H1 (cell line): ENCODE results near the gene TXNDC2. TPM values are rescaled to one million over a fixed set of nuclear protein-coding genes. Genes with fewer than 3 reads are reported as not detected.

ENCODE experiments used
- CTCF ChIA-PET: fragments of 300-600 bp; sonication (Branson Sonifier 250); formaldehyde crosslinking; loops from one replicate; lab custom pipeline; 2021; ENCODE audit not compliant: partially characterized antibody; lab: Charles Lee
- POLR2A ChIA-PET: fragments of 300-600 bp; sonication (Branson Sonifier 250); formaldehyde crosslinking; loops from one replicate; lab custom pipeline; 2021; ENCODE audit warnings: inconsistent platforms; ENCODE audit not compliant: partially characterized antibody; lab: Charles Lee
- DNase-seq, 2 experiments: peaks; one replicate each; pipeline versions ENCODE4 v3.0.0 to v3.0.0-alpha.2; 2010 to 2022; ENCODE audit warnings: low spot score in 2 of 2, low read depth in 1 of 2, mixed read lengths in 1 of 2
- FAIRE-seq: peaks from 2 replicates; lab custom pipeline; 2011; peaks lifted over from hg19 to GRCh38; lab: Jason Lieb, UNC
- H2AFZ ChIP-seq: 2 replicates; pipeline ENCODE4 v1.8.1; 2012; ENCODE audit warnings: low read length, inconsistent platforms
- H2AK5ac ChIP-seq: 2 replicates; pipeline ENCODE4 v1.6.1; 2013; ENCODE audit warnings: low read depth, low read length
- H2BK120ac ChIP-seq: replicated peaks from 2 replicates; pipeline ENCODE3; 2013; ENCODE audit warnings: low read depth, low read length, inconsistent platforms
- H2BK12ac ChIP-seq: 2 replicates; pipeline ENCODE4 v1.6.1; 2013; ENCODE audit warnings: low read depth, low read length
- H2BK15ac ChIP-seq: 2 replicates; pipeline ENCODE4 v1.6.1; 2013; ENCODE audit warnings: low read length
- H2BK20ac ChIP-seq: 2 replicates; pipeline ENCODE4 v1.6.1; 2013; ENCODE audit warnings: low read length
- H2BK5ac ChIP-seq: 2 replicates; pipeline ENCODE4 v1.6.1; 2013; ENCODE audit warnings: low read depth, low read length
- H3K14ac ChIP-seq: 2 replicates; pipeline ENCODE4 v1.6.1; 2013; ENCODE audit warnings: inconsistent platforms; ENCODE audit not compliant: insufficient read length
- H3K18ac ChIP-seq: 2 replicates; pipeline ENCODE4 v1.6.1; 2013; ENCODE audit warnings: low read length; ENCODE audit errors: extremely low read depth
- H3K23ac ChIP-seq: 2 replicates; pipeline ENCODE4 v1.6.1; 2013; ENCODE audit warnings: inconsistent platforms; ENCODE audit not compliant: insufficient read length
- H3K23me2 ChIP-seq: 2 replicates; pipeline ENCODE4 v1.6.1; 2013; ENCODE audit warnings: low read depth, low read length
- H3K27ac ChIP-seq: 2 replicates; pipeline ENCODE4 v1.6.1; 2011; ENCODE audit warnings: low read depth, low read length, inconsistent platforms
- H3K27me3 ChIP-seq, 4 experiments: replicated peaks in 1 of 4; 1 replicate in 1 of 4; 2 replicates in 3 of 4; pipeline versions ENCODE4 v1.6.1 to v1.8.1; 2011 to 2013; ENCODE audit warnings: low read length in 3 of 4, mild to moderate bottlenecking in 3 of 4, inconsistent platforms in 2 of 4, mixed read lengths in 2 of 4, moderate library complexity in 1 of 4; ENCODE audit not compliant: control insufficient read depth in 3 of 4, insufficient read depth in 3 of 4; ENCODE audit errors: extremely low read depth in 1 of 4
- H3K36me3 ChIP-seq, 4 experiments: 2 replicates each; pipeline versions ENCODE4 v1.6.1 to v1.8.1; 2011 to 2013; ENCODE audit warnings: mild to moderate bottlenecking in 4 of 4, low read length in 3 of 4, moderate library complexity in 2 of 4, control low read depth in 1 of 4, inconsistent platforms in 1 of 4; ENCODE audit not compliant: insufficient read depth in 4 of 4, control insufficient read depth in 2 of 4
- H3K4ac ChIP-seq: replicated peaks from 2 replicates; pipeline ENCODE3; 2013; ENCODE audit warnings: low read length, low read depth, mixed read lengths, inconsistent platforms; ENCODE audit not compliant: insufficient read length
- H3K4me1 ChIP-seq, 4 experiments: replicated peaks in 1 of 4; 1 replicate in 1 of 4; 2 replicates in 3 of 4; pipeline versions ENCODE4 v1.6.1 to v1.8.1; 2011 to 2013; ENCODE audit warnings: low read length in 3 of 4, inconsistent platforms in 2 of 4, mixed read lengths in 1 of 4; ENCODE audit not compliant: insufficient read depth in 4 of 4, control insufficient read depth in 3 of 4
- H3K4me2 ChIP-seq, 2 experiments: 2 replicates each; pipeline versions ENCODE4 v1.6.1 to v1.8.1; 2011 to 2013; ENCODE audit warnings: low read depth in 2 of 2, low read length in 2 of 2, control low read depth in 1 of 2, inconsistent platforms in 1 of 2, mild to moderate bottlenecking in 1 of 2; ENCODE audit not compliant: insufficient read depth in 1 of 2
- H3K4me3 ChIP-seq, 4 experiments: fragments of 200-600, 300-600 bp in 1 of 4; sonication (generic), shearing (Covaris generic), sonication (Bioruptor Twin) in 1 of 4; 2 replicates each; pipeline versions ENCODE4 v1.5.1 to v1.8.1; 2011 to 2016; ENCODE audit warnings: low read length in 4 of 4, low read depth in 3 of 4, control low read depth in 2 of 4, inconsistent platforms in 2 of 4, mild to moderate bottlenecking in 2 of 4, mixed read lengths in 1 of 4, moderate library complexity in 1 of 4; ENCODE audit not compliant: insufficient read depth in 2 of 4; ENCODE audit errors: extremely low read depth in 1 of 4
- H3K56ac ChIP-seq: replicated peaks from 2 replicates; pipeline ENCODE3; 2013; ENCODE audit warnings: low read depth, mild to moderate bottlenecking, mixed read lengths, low read length, inconsistent platforms; ENCODE audit not compliant: insufficient read length
- H3K79me1 ChIP-seq: 2 replicates; pipeline ENCODE4 v1.6.1; 2013; ENCODE audit warnings: low read depth, low read length, control low read depth
- H3K79me2 ChIP-seq, 2 experiments: 2 replicates each; pipeline versions ENCODE4 v1.6.1 to v1.8.1; 2012 to 2013; ENCODE audit warnings: low read length in 2 of 2, mild to moderate bottlenecking in 2 of 2, inconsistent platforms in 1 of 2; ENCODE audit not compliant: insufficient read depth in 2 of 2, control insufficient read depth in 1 of 2
- H3K9ac ChIP-seq, 4 experiments: replicated peaks in 1 of 4; 1 replicate in 1 of 4; 2 replicates in 3 of 4; pipeline versions ENCODE4 v1.6.1 to v1.8.1; 2011 to 2013; ENCODE audit warnings: low read depth in 3 of 4, low read length in 3 of 4, control low read depth in 2 of 4, mild to moderate bottlenecking in 2 of 4, moderate library complexity in 2 of 4, inconsistent platforms in 1 of 4; ENCODE audit errors: extremely low read depth in 1 of 4
- H3K9me3 ChIP-seq, 2 experiments: 2 replicates each; pipeline versions ENCODE4 v1.6.1 to v1.8.1; 2012 to 2013; ENCODE audit warnings: mild to moderate bottlenecking in 2 of 2, moderate library complexity in 2 of 2, control low read depth in 1 of 2, inconsistent platforms in 1 of 2, low read depth in 1 of 2, low read length in 1 of 2, mixed read lengths in 1 of 2; ENCODE audit not compliant: insufficient read depth in 2 of 2
- H4K20me1 ChIP-seq, 2 experiments: replicated peaks in 1 of 2; 2 replicates each; pipeline versions ENCODE3 to v1.8.1; 2011 to 2013; ENCODE audit warnings: inconsistent platforms in 2 of 2, low read length in 2 of 2, mild to moderate bottlenecking in 1 of 2; ENCODE audit not compliant: insufficient read depth in 2 of 2, control insufficient read depth in 1 of 2
- H4K5ac ChIP-seq: 2 replicates; pipeline ENCODE4 v1.6.1; 2013; ENCODE audit warnings: low read length, low read depth, mixed read lengths, inconsistent platforms; ENCODE audit not compliant: insufficient read length
- H4K8ac ChIP-seq: 2 replicates; pipeline ENCODE4 v1.8.0; 2013; ENCODE audit warnings: mild to moderate bottlenecking, moderate library complexity, low read length, inconsistent platforms; ENCODE audit not compliant: insufficient read depth; ENCODE audit errors: extremely low read depth
- H4K91ac ChIP-seq: replicated peaks from 2 replicates; pipeline ENCODE3; 2013; ENCODE audit warnings: low read length, mixed read lengths, inconsistent platforms; ENCODE audit not compliant: insufficient read length
- CEBPB ChIP-seq: IDR thresholded peaks from 2 replicates; pipeline ENCODE4 v1.6.1; 2012; ENCODE audit warnings: low read depth, low read length
- KDM4A ChIP-seq: IDR thresholded peaks from one replicate; pipeline ENCODE4 v1.7.1; 2012; ENCODE audit warnings: low read depth, mild to moderate bottlenecking, moderate library complexity, low read length, inconsistent platforms; ENCODE audit not compliant: severe bottlenecking
- RAD21 ChIP-seq, 2 experiments: IDR thresholded peaks in 1 of 2; conservative IDR thresholded peaks in 1 of 2; 2 replicates each; pipeline ENCODE4 v1.6.1; 2011; ENCODE audit warnings: low read depth in 2 of 2, low read length in 2 of 2, improper control_type of control experiment in 1 of 2, inconsistent platforms in 1 of 2, mild to moderate bottlenecking in 1 of 2, moderate library complexity in 1 of 2
- SP2 ChIP-seq: IDR thresholded peaks from 2 replicates; pipeline ENCODE4 v1.6.1; 2012; ENCODE audit warnings: mild to moderate bottlenecking, low read length, inconsistent platforms
- TCF12 ChIP-seq: IDR thresholded peaks from 2 replicates; pipeline ENCODE4 v1.6.1; 2011; ENCODE audit warnings: low read depth, mild to moderate bottlenecking, low read length
- TEAD4 ChIP-seq: IDR thresholded peaks from 2 replicates; pipeline ENCODE4 v1.6.1; 2012; ENCODE audit warnings: low read depth, low read length, inconsistent platforms, mixed read lengths
- WGBS, 2 experiments: shearing (Covaris generic) in 1 of 2; methylation state at CpG; one replicate each; pipeline versions ENCODE4 v1.1.6 to v1.1.7; 2013 to 2015; ENCODE audit warnings: low lambda C conversion rate in 2 of 2, mixed read lengths in 2 of 2, inconsistent platforms in 1 of 2, low coverage in 1 of 2, missing lambda C conversion rate in 1 of 2; ENCODE audit not compliant: insufficient replicate concordance in 2 of 2, insufficient coverage in 1 of 2, insufficient read length in 1 of 2; ENCODE audit errors: extremely low coverage in 1 of 2, missing lambda C conversion rate in 1 of 2; 5-methylcytosine and 5-hydroxymethylcytosine counted together
- polyA plus RNA-seq, 7 experiments: library from polyadenylated mRNA; depleted of rRNA in 3 of 7; stranded (reverse) in 5 of 7; unstranded in 2 of 7; fragments of >200 nt in 5 of 7; fragments of 200-250 nt in 2 of 7; gene quantifications; 1 replicate in 5 of 7; 2 replicates in 1 of 7; 4 replicates in 1 of 7; pipeline versions ENCODE4 v1.2.1 to v1.2.3, GENCODE V29; 2011 to 2013; ENCODE audit warnings: missing spikeins in 2 of 7, mixed read lengths in 2 of 7
- total RNA-seq: library from RNA; stranded (reverse); fragmentation: NEBNext Ultra II Directional; extraction: Animal tissue kit (Norgen Biotek cat#: 25700); gene quantifications from 2 replicates; pipeline ENCODE4 v1.2.1, GENCODE V29; 2021
- TF ChIP-seq, protein P1 (sequence below), 3 experiments: IDR thresholded peaks; 1 replicate in 2 of 3; 2 replicates in 1 of 3; pipeline versions ENCODE4 v1.5.1 to v1.6.1; 2011; ENCODE audit warnings: low read length in 3 of 3, mild to moderate bottlenecking in 3 of 3, inconsistent platforms in 2 of 3, low read depth in 1 of 3, moderate library complexity in 1 of 3; ENCODE audit not compliant: insufficient read depth in 1 of 3; ENCODE audit errors: control extremely low read depth in 1 of 3

Gene TXNDC2
- total and polyA plus RNA-seq, 2 of the 8 experiments (the other 6 are each of a cell fraction or from before 2014, with no cell fraction given): 0.09 TPM; not detected in 1

DNA sequence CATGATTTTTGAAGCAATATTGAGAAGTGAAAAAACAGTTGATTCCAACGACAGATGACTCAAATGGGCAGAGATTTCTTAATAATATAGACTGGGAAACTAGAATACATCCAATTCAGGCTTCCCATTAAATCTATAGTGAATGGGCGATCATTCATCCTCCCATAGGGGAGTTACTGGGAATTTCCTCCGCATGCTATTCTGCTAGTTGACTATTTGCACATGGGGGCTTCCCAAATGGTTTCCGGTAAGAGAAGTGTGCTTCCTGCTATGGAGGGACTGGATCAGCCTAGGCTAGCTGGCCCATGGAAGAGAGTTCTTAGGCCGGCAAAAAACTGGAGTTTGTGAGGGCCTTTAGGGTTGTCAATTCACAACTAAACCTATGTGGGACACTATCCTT is 25.5 kb downstream of the TXNDC2 start:
- peaks cover 5% of the 10 kb centered on the region; the same call in 1 of the 2 replicates for H3K23me2 ChIP-seq
- ChIA-PET CTCF (no interaction called here), POLR2A (no interaction called here)
- H2BK20ac ChIP-seq: no peak overlapping the region
- no peak overlapping the region for H3K4me3 ChIP-seq
- no peaks in the 10 kb centered on the region for H3K27me3 ChIP-seq
- H3K36me3 ChIP-seq: no peaks in the 10 kb centered on the region
- no peak overlapping the region for H4K5ac ChIP-seq
- H4K20me1 ChIP-seq: peaks cover 2 to 4% of the 10 kb centered on the region in 2 experiments
- H2AK5ac ChIP-seq: no peak overlapping the region
- no peak overlapping the region for H3K4me2 ChIP-seq
- H2AFZ ChIP-seq: no peak overlapping the region
- no peak for TF ChIP-seq RAD21 (IDR thresholded peaks at IDR 0.05 in 1 of 2, conservative IDR thresholded peaks at IDR 0.05 in 1 of 2; ENCODE audit: low read depth in 2 of 2, low read length in 2 of 2)
- TF ChIP-seq KDM4A: no peak
- no peak for TF ChIP-seq TCF12
- no peak for TF ChIP-seq TEAD4
- no peak for TF ChIP-seq SP2
- TF ChIP-seq, protein P1, sequence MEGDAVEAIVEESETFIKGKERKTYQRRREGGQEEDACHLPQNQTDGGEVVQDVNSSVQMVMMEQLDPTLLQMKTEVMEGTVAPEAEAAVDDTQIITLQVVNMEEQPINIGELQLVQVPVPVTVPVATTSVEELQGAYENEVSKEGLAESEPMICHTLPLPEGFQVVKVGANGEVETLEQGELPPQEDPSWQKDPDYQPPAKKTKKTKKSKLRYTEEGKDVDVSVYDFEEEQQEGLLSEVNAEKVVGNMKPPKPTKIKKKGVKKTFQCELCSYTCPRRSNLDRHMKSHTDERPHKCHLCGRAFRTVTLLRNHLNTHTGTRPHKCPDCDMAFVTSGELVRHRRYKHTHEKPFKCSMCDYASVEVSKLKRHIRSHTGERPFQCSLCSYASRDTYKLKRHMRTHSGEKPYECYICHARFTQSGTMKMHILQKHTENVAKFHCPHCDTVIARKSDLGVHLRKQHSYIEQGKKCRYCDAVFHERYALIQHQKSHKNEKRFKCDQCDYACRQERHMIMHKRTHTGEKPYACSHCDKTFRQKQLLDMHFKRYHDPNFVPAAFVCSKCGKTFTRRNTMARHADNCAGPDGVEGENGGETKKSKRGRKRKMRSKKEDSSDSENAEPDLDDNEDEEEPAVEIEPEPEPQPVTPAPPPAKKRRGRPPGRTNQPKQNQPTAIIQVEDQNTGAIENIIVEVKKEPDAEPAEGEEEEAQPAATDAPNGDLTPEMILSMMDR (IDR thresholded peaks at IDR 0.05; ENCODE audit: control extremely low read depth in 1 of 3, insufficient read depth in 1 of 3, low read depth in 1 of 3, low read length in 3 of 3): no peak
- TF ChIP-seq CEBPB: no peak
- TF ChIP-seq, all 59 proteins: peak for 0
- Histone ChIP-seq H3K79me1 (no peaks in the 10 kb centered on the region), H3K4me1 (peaks cover 3 to 5% (median 4%) of the 10 kb centered on the region in 4 experiments; a peak in 5 of 7 replicates), H2BK12ac (no peak overlapping the region), H3K27ac (no peak overlapping the region), H2BK120ac (no peak overlapping the region), H3K18ac (no peak overlapping the region), H3K14ac (no peak overlapping the region), H4K91ac (no peak overlapping the region), H2BK5ac (no peak overlapping the region), H3K79me2 (peaks cover 8 to 17% of the 10 kb centered on the region in 2 experiments), H3K9me3 (no peaks in the 10 kb centered on the region), H3K9ac (no peak overlapping the region), H3K56ac (no peak overlapping the region), H3K23ac (no peak overlapping the region), H2BK15ac (no peak overlapping the region), H4K8ac (no peak overlapping the region), H3K4ac (no peak overlapping the region)
- 97% methylated on average over 5 of the region's 5 CpGs; no CpG with 5 or more reads in 1 of the 2 experiments for WGBS, 2 experiments
- FAIRE-seq (no peak), DNase-seq (no peak)
